ENCODE measurements around the gene ZFP3.
"Not testable (repeated sequence)": the region's sequence is repeated elsewhere in the genome, so short reads cannot be mapped to it uniquely, and the experiment has no call there.

ZFP3 gene

DNA sequence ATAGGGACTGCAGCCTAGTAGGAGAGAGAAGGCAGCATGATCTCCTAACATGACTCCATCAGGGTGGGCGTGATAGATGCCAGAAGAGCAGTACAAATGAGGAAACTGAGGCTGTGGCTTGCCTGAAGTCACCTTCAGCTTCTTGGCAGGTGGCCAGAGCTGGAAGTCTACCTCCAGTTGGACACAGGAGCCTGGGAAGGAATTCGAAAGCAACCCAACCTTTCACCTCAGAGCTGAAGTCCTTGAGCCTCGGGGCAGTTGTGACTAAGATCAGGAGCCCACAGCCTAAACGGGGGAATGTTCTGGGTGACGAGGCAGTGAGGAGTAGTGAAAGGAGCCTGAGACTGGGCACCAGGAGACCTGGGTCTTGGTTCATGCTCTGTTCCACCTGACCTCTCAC, 33.6 kb upstream of the ZFP3 start:
- TF ChIP-seq TAF1 (IDR thresholded peaks at IDR 0.05; ENCODE audit: borderline replicate concordance, low read depth, low read length): no peak
- no peak for TF ChIP-seq POLR2AphosphoS5 (IDR thresholded peaks at IDR 0.05; ENCODE audit: low read depth, low read length)
- no peak for TF ChIP-seq POLR2A (IDR thresholded peaks at IDR 0.05; ENCODE audit: low read depth, low read length)
- FAIRE-seq (no peak), DNase-seq (ENCODE audit: insufficient read length) (no peak)

DNA sequence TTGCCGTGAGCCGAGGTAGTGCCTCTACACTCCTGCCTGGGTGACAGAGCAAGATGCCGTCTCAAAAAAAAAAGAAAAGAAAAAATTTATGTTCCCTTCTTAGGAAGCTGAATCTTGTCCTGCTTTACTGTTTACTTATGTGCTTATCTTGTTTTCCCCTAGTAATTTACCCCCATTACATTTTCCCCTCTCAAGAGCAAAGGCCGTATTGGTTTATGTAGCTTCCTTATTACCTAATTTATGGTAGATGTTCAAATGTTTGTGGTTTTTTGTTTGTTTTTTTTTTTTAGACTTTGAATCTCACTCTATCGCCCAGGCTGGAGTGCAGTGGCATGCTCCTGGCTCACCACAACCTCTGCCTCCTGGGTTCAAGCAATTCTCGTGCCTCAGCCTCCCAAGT, 32.8 kb upstream of the ZFP3 start:
- TF ChIP-seq TAF1 (IDR thresholded peaks at IDR 0.05; ENCODE audit: borderline replicate concordance, low read depth, low read length) (no peak), POLR2A (IDR thresholded peaks at IDR 0.05; ENCODE audit: low read depth, low read length) (no peak), POLR2AphosphoS5 (IDR thresholded peaks at IDR 0.05; ENCODE audit: low read depth, low read length) (no peak)
- FAIRE-seq: no peak
- DNase-seq (ENCODE audit: insufficient read length): no peak

DNA sequence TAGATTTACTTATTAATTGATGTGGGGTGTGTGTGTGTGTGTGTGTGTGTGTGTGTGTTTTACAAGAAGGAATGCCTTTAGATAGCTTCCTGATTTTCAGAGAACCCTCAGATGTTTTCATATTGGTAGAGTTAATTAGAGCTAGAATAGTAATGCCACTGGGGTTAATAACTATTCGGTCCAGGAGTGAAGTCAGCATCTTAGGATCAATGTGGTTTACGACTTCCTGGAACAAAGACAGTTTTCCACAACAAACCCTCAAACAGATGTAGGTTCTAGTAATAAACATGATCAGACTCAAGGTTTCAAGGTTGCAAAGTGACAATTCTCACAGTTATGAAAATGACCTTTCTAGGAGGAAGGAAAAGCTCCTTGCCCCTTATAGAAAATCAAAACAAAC, 30.8 kb upstream of the ZFP3 start:
- FAIRE-seq: no peak
- TF ChIP-seq POLR2A (IDR thresholded peaks at IDR 0.05; ENCODE audit: low read depth, low read length) (no peak), POLR2AphosphoS5 (IDR thresholded peaks at IDR 0.05; ENCODE audit: low read depth, low read length) (no peak), TAF1 (IDR thresholded peaks at IDR 0.05; ENCODE audit: borderline replicate concordance, low read depth, low read length) (no peak)

DNA sequence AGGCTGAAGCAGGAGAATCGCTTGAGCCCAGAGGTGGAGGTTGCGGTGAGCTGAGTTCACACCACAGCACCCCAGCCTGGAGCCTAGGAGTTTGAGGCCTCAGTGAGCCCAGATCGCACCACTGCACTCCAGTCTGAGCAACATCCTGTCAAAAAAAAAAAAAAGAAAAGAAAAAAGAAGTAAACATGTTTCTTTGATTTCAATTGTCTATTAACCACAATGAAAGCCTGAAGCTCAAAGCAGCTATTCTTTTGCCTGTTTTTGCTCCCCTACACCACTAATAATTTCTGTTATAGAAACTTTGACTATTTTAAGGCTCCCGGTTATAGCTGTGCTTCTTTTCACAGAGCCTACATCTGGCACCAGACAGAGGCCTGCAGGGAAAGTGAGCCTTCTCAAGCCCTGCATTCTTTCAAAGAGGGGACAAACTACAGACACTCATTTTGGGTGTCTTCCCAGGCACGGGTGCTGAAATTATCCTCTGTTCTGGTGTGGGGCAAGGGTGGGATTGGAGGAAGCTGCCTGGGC, 28.9 kb upstream of the ZFP3 start:
- TF ChIP-seq TAF1 (IDR thresholded peaks at IDR 0.05; ENCODE audit: borderline replicate concordance, low read depth, low read length): no peak
- no peak for TF ChIP-seq POLR2A (IDR thresholded peaks at IDR 0.05; ENCODE audit: low read depth, low read length)
- TF ChIP-seq POLR2AphosphoS5 (IDR thresholded peaks at IDR 0.05; ENCODE audit: low read depth, low read length): no peak
- FAIRE-seq: no peak
- DNase-seq (ENCODE audit: insufficient read length): no peak

More for the DNA sequence above, 30.8 kb upstream of the ZFP3 start:
- DNase-seq (ENCODE audit: insufficient read length): no peak

DNA sequence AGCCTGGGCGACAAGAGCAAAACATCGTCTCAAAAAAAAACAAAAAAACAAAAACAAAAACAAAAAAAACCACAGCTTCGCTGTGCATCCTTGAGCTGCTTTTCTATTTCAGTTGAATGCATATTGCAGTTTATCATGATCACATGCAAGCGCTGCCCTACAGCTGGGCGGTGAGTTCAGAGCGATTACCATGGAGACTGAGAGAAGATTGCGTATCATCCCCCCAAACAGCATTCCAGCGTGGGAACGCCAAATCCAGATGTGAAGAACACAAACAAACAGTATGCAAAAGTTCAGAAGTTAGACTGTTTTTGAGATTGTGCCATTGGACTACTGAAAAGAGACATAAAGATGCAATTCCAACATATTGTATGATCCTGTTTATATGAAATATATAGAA, 28.0 kb upstream of the ZFP3 start:
- TF ChIP-seq TAF1 (IDR thresholded peaks at IDR 0.05; ENCODE audit: borderline replicate concordance, low read depth, low read length): no peak
- TF ChIP-seq POLR2AphosphoS5 (IDR thresholded peaks at IDR 0.05; ENCODE audit: low read depth, low read length): no peak
- TF ChIP-seq POLR2A (IDR thresholded peaks at IDR 0.05; ENCODE audit: low read depth, low read length): no peak
- FAIRE-seq (no peak), DNase-seq (ENCODE audit: insufficient read length) (no peak)

DNA sequence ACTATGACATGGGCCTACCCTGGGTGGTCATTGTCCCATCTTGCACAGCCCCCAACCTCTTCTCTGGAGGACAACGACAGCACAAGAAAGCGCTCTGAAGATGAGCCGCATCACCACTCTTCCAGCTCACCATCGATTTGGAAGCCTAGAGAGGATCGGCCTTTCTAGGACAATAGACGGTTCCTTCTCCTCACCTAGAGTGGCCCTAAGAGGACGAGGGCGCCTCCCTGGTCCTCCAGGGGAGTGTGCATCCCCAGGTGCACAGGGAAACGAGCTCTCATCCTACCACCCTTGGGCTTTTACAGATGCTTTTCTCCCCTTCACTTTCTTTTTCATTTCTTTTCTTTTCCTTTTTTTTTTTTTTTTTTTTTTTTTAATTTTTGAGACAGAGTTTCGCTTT, 22.7 kb upstream of the ZFP3 start:
- no peak for DNase-seq (ENCODE audit: insufficient read length)
- FAIRE-seq: no peak
- TF ChIP-seq POLR2AphosphoS5 (IDR thresholded peaks at IDR 0.05; ENCODE audit: low read depth, low read length): no peak
- TF ChIP-seq POLR2A (IDR thresholded peaks at IDR 0.05; ENCODE audit: low read depth, low read length): no peak
- no peak for TF ChIP-seq TAF1 (IDR thresholded peaks at IDR 0.05; ENCODE audit: borderline replicate concordance, low read depth, low read length)

DNA sequence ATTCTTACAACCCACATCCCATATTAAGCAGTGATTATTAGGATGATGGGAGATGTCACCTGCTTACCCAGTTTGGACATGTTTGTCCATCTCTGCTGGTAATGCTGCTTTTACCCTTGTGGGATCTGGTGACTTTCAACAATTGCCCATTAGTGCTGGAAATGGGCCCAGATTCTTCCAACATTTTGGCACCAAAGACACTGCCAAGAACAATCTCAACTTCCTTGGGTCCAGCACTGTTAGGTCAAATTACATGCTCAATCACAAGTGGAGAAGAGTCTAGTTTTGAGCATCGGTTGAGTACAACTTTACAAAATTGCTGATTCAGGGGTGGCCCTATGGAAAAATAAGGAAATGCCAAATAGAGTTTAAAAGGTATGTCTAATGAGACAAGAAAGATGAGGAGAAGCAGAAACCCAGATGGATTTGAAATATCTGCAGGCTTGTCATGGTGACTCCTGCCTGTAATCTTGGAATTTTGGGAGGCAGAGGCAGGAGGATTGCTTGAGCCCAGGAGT, 13.0 kb upstream of the ZFP3 start:
- TF ChIP-seq POLR2A (IDR thresholded peaks at IDR 0.05; ENCODE audit: low read depth, low read length) (no peak), POLR2AphosphoS5 (IDR thresholded peaks at IDR 0.05; ENCODE audit: low read depth, low read length) (no peak), TAF1 (IDR thresholded peaks at IDR 0.05; ENCODE audit: borderline replicate concordance, low read depth, low read length) (no peak)
- FAIRE-seq (no peak), DNase-seq (ENCODE audit: insufficient read length) (no peak)

DNA sequence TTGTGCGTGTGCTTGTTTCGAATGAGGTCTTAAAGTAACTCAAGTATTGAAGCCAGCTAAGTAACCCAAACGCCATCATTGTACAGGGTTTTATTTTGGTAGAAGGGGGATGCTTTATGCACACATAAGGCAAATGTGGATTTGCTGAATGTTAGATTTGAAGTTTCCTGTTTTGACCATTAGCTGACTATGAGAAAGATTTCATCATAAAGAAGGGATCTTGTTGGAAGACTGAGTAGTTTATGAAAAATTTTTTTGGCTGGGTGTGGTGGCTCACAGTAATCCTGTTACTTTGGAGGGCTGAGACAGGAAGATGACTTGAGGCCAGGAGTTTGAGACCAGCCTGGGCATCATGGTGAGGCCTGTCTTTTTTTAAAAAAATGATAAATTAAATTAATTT, 10.0 kb upstream of the ZFP3 start:
- no peak for FAIRE-seq
- DNase-seq (ENCODE audit: insufficient read length): no peak
- no peak for TF ChIP-seq POLR2AphosphoS5 (IDR thresholded peaks at IDR 0.05; ENCODE audit: low read depth, low read length)
- TF ChIP-seq TAF1 (IDR thresholded peaks at IDR 0.05; ENCODE audit: borderline replicate concordance, low read depth, low read length): no peak
- no peak for TF ChIP-seq POLR2A (IDR thresholded peaks at IDR 0.05; ENCODE audit: low read depth, low read length)

DNA sequence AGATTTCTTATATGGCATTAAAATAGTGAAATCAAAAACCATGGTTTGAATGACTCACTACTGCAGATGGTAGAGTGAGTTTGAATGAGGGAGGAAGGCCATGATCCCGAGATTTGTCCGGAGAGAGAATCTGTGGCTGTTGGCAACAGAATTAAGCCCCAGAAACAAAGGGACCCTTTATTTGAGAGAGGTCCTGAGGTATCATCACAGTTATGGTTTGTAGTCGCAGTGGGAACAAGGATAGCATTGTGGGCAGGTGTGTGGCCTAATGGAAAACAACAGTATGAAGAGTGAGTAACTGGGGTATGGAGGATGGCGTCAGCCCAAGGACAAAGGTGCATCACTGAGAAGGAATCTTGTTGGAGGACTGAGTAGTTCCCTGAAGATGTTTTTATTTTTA, 8.5 kb upstream of the ZFP3 start:
- FAIRE-seq (no peak), DNase-seq (ENCODE audit: insufficient read length) (no peak)
- no peak for TF ChIP-seq POLR2AphosphoS5 (IDR thresholded peaks at IDR 0.05; ENCODE audit: low read depth, low read length)

DNA sequence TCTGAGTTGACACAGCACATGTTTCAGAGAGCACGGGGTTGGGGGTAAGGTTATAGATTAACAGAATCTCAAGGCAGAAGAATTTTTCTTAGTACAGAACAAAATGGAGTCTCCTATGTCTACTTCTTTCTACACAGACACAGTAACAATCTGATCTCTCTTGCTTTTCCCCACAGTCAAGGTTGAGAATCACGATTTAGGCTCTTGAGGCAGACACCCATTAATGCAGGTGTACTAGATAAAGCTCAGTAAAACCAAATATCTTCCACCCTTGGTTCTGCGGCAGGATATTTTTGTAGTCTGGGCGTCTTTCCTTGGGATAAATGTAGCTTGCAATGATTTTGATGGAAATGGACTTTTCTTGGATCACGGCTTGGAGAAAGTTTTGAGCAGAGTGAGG, 2.8 kb upstream of the ZFP3 start:
- DNase-seq (ENCODE audit: insufficient read length); FAIRE-seq: not testable (repeated sequence)

DNA sequence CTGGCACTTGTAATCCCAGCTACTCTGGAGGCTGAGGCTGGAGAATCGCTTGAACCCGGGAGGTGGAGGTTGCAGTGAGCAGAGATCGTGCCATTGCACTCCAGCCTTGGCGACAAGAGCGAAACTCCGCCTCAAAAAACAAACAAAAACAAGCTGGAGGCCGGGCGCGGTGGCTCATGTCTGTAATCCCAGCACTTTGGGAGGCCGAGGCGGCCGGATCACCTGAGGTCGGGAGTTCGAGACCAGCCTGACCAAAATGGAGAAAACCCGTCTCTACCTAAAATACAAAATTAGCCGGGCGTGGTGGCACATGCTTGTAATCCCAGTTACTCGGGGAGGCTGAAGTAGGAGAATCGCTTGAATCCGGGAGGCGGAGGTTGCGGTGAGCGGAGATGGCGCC, 992 bp upstream of the ZFP3 start:
- not testable (repeated sequence) for FAIRE-seq; DNase-seq (ENCODE audit: insufficient read length)

DNA sequence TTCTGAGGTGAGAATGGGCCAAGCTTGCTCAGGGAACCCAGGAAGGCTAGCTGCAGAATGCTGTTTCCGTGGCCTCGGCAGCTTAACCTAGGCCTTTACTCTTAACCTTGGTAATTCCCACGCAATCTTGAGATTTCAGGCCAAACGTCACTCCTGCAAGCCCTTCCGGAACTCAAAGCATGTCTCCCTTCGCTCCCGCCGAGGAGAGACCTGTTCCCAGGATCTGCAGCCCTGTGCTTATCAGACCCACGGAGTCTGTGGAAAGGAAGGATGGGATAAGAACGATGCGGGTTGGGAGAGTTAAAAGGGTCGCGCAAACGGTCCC, 524 bp upstream of the ZFP3 start:
- FAIRE-seq (no peak), DNase-seq (ENCODE audit: insufficient read length) (no peak)
- TF ChIP-seq TAF1 (IDR thresholded peaks at IDR 0.05; ENCODE audit: borderline replicate concordance, low read depth, low read length) (no peak), POLR2AphosphoS5 (IDR thresholded peaks at IDR 0.05; ENCODE audit: low read depth, low read length) (no peak), POLR2A (IDR thresholded peaks at IDR 0.05; ENCODE audit: low read depth, low read length) (no peak)

DNA sequence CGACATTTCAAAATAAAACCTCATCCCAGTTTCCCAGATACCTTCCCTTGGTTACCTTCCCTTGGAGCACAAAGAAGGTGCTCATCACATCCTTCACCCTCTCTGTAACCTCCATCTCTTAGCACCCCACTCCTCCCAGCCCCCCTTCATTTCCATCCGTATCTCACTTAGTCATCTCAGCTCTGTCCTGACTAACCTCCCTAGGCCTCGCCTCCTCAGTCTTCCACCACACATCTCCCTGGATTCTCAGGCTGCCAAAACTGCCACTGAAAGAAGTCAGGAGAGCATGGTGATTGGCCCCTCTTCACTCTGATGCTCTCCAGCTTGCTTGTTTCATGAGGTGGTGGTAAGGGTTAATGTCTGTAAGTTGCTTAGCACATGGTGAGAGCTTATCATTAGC, 2.3 kb downstream of the ZFP3 start:
- DNase-seq (ENCODE audit: insufficient read length) (no peak), FAIRE-seq (no peak)
- no peak for TF ChIP-seq POLR2A (IDR thresholded peaks at IDR 0.05; ENCODE audit: low read depth, low read length)
- no peak for TF ChIP-seq POLR2AphosphoS5 (IDR thresholded peaks at IDR 0.05; ENCODE audit: low read depth, low read length)
